ENCODE results near the gene CEMIP. TPM values are rescaled to one million over a fixed set of nuclear protein-coding genes. Genes with fewer than 3 reads are reported as not detected.

CEMIP gene
- total RNA-seq, 2 donors from 2014 or later, result 2.2 TPM; not detected in 1

- no peak overlapping the region for H3K4me3 ChIP-seq (ENCODE audit: low read length)
- Mint-ChIP-seq H3K27me3 (ENCODE audit: insufficient read depth) (no peaks in the 10 kb centered on the region), H3K4me1 (no peaks in the 10 kb centered on the region), H3K9me3 (peaks cover 12% of the 10 kb centered on the region), H3K36me3 (ENCODE audit: low read depth) (no peaks in the 10 kb centered on the region), H3K27ac (no peak overlapping the region), H3K4me3 (no peak overlapping the region)
- H3K4me1 ChIP-seq (ENCODE audit: control insufficient read depth, insufficient read depth, low read length), result no peaks in the 10 kb centered on the region
- H3K27me3 ChIP-seq (ENCODE audit: control insufficient read depth, insufficient read depth, low read length, poor library complexity, severe bottlenecking), result no peaks in the 10 kb centered on the region
- H3K9ac ChIP-seq (ENCODE audit: extremely low read depth, low read length, poor library complexity, severe bottlenecking), result no peak overlapping the region
- 98 to 100% methylated on average over 1 to 2 of the region's 2 CpGs for WGBS, 2 experiments (ENCODE audit: insufficient coverage in 1 of 2, insufficient read length in 1 of 2)
- peaks cover 8% of the 10 kb centered on the region for H3K9me3 ChIP-seq (ENCODE audit: control insufficient read depth, low read length)
- H3K27ac ChIP-seq (ENCODE audit: low read depth, low read length), result no peak overlapping the region
- TF ChIP-seq CTCF (conservative IDR thresholded peaks at IDR 0.05), result no peak
- no peaks in the 10 kb centered on the region for H3K36me3 ChIP-seq (ENCODE audit: control insufficient read depth, insufficient read depth, low read length)
- no peak for DNase-seq
These were observed 116.8 kb downstream of the CEMIP start for GRCh38 chr15:80895965-80896364.

- Mint-ChIP-seq H3K27ac (no peak overlapping the region), H3K4me3 (no peak overlapping the region), H3K36me3 (ENCODE audit: low read depth) (no peaks in the 10 kb centered on the region), H3K9me3 (peaks cover 12% of the 10 kb centered on the region), H3K4me1 (no peaks in the 10 kb centered on the region), H3K27me3 (ENCODE audit: insufficient read depth) (no peaks in the 10 kb centered on the region)
- Histone ChIP-seq H3K9ac (ENCODE audit: extremely low read depth, low read length, poor library complexity, severe bottlenecking) (no peak overlapping the region), H3K4me1 (ENCODE audit: control insufficient read depth, insufficient read depth, low read length) (no peaks in the 10 kb centered on the region), H3K4me3 (ENCODE audit: low read length) (no peak overlapping the region), H3K27me3 (ENCODE audit: control insufficient read depth, insufficient read depth, low read length, poor library complexity, severe bottlenecking) (no peaks in the 10 kb centered on the region), H3K27ac (ENCODE audit: low read depth, low read length) (no peak overlapping the region), H3K9me3 (ENCODE audit: control insufficient read depth, low read length) (peaks cover 8% of the 10 kb centered on the region), H3K36me3 (ENCODE audit: control insufficient read depth, insufficient read depth, low read length) (no peaks in the 10 kb centered on the region)
- DNase-seq, result no peak
- WGBS, 2 experiments (ENCODE audit: insufficient coverage in 1 of 2, insufficient read length in 1 of 2), result 85 to 89% methylated on average over 2 of the region's 2 CpGs
- no peak for TF ChIP-seq CTCF (conservative IDR thresholded peaks at IDR 0.05)
These were observed 118.9 kb downstream of the CEMIP start for GRCh38 chr15:80898040-80898439.

- 92% methylated on average over 8 to 10 of the region's 10 CpGs for WGBS, 2 experiments (ENCODE audit: insufficient coverage in 1 of 2, insufficient read length in 1 of 2)
- H3K4me1 Mint-ChIP-seq, result no peaks in the 10 kb centered on the region
- no peaks in the 10 kb centered on the region for H3K9me3 ChIP-seq (ENCODE audit: control insufficient read depth, low read length)
These were observed 123.2 kb downstream of the CEMIP start for GRCh38 chr15:80902298-80902801.

More at GRCh38 chr15:80902298-80902801, 123.2 kb downstream of the CEMIP start:
- Mint-ChIP-seq H3K4me3 (no peak overlapping the region), H3K27ac (no peak overlapping the region), H3K27me3 (ENCODE audit: insufficient read depth) (no peaks in the 10 kb centered on the region), H3K36me3 (ENCODE audit: low read depth) (peaks cover 2% of the 10 kb centered on the region), H3K9me3 (no peaks in the 10 kb centered on the region)
- H3K27ac ChIP-seq (ENCODE audit: low read depth, low read length), result no peak overlapping the region
- no peak for DNase-seq
- H3K9ac ChIP-seq (ENCODE audit: extremely low read depth, low read length, poor library complexity, severe bottlenecking), result no peak overlapping the region
- H3K27me3 ChIP-seq (ENCODE audit: control insufficient read depth, insufficient read depth, low read length, poor library complexity, severe bottlenecking), result no peaks in the 10 kb centered on the region
- no peaks in the 10 kb centered on the region for H3K36me3 ChIP-seq (ENCODE audit: control insufficient read depth, insufficient read depth, low read length)
- TF ChIP-seq CTCF (conservative IDR thresholded peaks at IDR 0.05), result no peak
- H3K4me1 ChIP-seq (ENCODE audit: control insufficient read depth, insufficient read depth, low read length), result no peaks in the 10 kb centered on the region
- no peak overlapping the region for H3K4me3 ChIP-seq (ENCODE audit: low read length)
